ENCODE measurements around the gene POU2AF2. TPM values are rescaled to one million over a fixed set of nuclear protein-coding genes. Genes with fewer than 3 reads are reported as not detected.
"Not testable (repeated sequence)": the region's sequence is repeated elsewhere in the genome, so short reads cannot be mapped to it uniquely, and the experiment has no call there.

Gene POU2AF2
- total RNA-seq, 2 donors from 2014 or later = not detected

DNA sequence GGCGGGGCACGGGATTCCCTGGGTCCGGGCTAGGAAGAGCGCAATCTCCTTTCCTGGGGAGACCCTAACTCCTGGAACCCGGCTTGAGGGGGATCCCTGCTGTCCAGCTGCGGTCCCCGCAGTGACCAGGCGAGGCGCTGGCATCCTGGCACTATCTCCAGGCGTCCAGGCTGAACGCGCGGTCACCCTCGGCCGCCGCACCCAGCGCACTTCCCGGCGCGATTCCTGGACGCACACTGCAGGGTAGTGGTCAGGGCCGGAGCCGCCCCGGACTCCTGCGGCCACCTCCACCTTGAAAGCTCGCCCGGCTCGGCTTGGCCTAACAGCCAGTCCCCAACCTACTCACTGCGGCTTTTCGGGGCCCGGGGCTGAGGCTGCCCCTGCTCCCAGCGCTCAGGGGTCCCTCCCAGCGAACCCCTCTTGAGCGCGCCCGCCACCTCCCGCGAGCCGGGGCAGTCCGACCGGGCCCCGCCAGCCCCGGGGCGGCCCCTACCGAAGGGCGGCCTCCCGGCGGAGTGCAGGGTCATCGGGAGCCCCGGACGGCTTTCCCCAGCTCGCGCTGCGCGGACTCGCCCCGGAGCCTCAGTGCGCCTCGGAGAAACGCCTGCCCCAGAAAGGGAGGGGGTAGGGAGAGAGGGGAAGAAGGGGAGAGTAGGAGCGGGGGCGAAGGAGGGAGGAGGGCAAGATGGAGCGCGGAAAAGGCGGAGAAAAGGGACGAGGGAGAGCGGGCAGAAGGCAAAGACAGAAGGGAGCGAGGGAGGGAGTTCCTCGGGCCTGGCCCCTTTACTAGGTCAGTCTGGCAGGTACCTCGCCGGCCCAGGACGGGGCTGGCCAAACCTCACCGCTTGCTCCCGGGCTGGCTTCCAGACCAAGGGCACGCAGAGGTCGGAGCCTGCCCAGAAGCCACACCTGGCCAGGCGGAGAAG, 53.8 kb downstream of the POU2AF2 start:
- intact Hi-C loops (cut with DNase I) = loop anchor here (5.0 kb wide), 1 partner anchor 123 kb away; no protein-coding TSS in a partner anchor
- DNase-seq (ENCODE audit: low spot score) = peak; percentile 91

GRCh38 chr11:111300569-111300968, 55.0 kb downstream of the POU2AF2 start:
- DNase-seq (ENCODE audit: low spot score) = no peak
- intact Hi-C loops (cut with DNase I) = no loop called here

- intact Hi-C loops (cut with DNase I) = no loop called here
- no peak for DNase-seq (ENCODE audit: low spot score)
These were observed 55.7 kb downstream of the POU2AF2 start for GRCh38 chr11:111301004-111301841.

DNA sequence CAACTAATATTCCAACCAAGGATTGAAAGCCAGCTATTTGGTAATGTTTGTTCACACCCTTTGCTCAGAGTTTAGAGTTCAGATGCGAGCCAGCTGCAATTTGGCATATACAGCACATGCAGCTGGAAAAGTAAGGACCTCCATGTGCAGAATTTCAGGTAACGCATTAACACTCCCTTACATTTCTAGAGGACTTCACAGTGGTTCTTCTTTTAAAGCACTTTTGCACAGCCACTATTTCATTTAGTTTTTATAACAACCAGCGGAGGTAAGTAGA, 56.3 kb downstream of the POU2AF2 start:
- intact Hi-C loops (cut with DNase I) = no loop called here
- DNase-seq (ENCODE audit: low spot score) = no peak

GRCh38 chr11:111302298-111302697, 56.8 kb downstream of the POU2AF2 start:
- intact Hi-C loops (cut with DNase I) = no loop called here
- DNase-seq (ENCODE audit: low spot score) = no peak

- intact Hi-C loops (cut with DNase I) = no loop called here
- no peak for DNase-seq (ENCODE audit: low spot score)
These were observed 57.9 kb downstream of the POU2AF2 start for GRCh38 chr11:111303461-111303860.

DNA sequence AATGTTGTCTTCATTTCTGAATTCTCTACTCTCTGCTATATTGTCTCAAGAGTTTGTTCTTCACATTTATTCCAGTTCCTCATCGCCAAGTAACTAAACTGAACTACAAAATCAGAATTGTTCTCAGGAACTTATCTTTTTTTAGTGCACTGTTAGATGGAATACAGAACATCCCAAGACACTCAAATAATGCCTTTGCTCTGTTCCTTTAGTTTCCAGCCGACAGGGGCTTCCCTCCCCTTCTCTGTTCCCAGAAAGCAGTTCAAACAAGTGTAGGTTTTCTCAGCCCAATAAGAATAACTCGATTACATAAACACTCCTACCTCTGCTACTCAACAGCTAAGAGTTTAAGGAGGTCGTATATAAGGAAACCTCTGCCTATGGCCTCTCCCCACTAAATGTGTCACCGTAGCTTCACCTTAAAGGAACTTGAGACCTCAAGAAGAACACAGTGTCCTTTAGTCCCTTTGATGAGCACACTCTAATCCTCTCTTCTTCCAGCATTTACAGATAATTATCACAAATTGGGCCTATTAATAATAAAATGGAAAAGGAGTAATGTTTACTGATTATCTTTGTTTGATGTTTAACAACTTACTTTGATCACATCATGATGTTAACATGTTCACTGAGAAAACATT, 59.8 kb downstream of the POU2AF2 start:
- no peak for DNase-seq (ENCODE audit: low spot score)
- intact Hi-C loops (cut with DNase I) = no loop called here

- no peak for DNase-seq (ENCODE audit: low spot score)
- intact Hi-C loops (cut with DNase I) = no loop called here
These were observed 60.4 kb downstream of the POU2AF2 start for GRCh38 chr11:111305876-111306275.

- DNase-seq (ENCODE audit: low spot score) = no peak
- intact Hi-C loops (cut with DNase I) = no loop called here
These were observed 60.8 kb downstream of the POU2AF2 start for GRCh38 chr11:111306321-111306720.

- intact Hi-C loops (cut with DNase I) = no loop called here
- DNase-seq (ENCODE audit: low spot score) = no peak
These were observed 62.1 kb downstream of the POU2AF2 start for GRCh38 chr11:111307472-111308108.

DNA sequence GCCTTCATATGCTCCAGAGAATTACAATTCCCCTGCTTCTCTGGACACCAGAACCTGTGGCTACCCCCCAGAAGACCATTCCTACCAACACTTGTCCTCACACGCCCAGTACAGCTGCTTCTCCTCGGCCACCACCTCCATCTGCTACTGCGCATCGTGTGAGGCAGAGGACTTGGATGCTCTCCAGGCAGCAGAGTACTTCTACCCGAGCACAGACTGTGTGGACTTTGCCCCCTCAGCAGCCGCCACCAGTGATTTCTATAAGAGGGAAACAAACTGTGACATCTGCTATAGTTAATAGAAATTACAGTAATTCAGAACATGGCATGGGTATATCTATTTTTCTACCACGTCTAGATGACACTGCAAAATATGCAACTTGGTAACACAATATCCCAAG, 62.6 kb downstream of the POU2AF2 start:
- DNase-seq (ENCODE audit: low spot score) = no peak
- intact Hi-C loops (cut with DNase I) = no loop called here

- intact Hi-C loops (cut with DNase I) = no loop called here
- no peak for DNase-seq (ENCODE audit: low spot score)
These were observed 63.8 kb downstream of the POU2AF2 start for GRCh38 chr11:111309215-111309915.

- intact Hi-C loops (cut with DNase I) = no loop called here
- no peak for DNase-seq (ENCODE audit: low spot score)
These were observed 64.6 kb downstream of the POU2AF2 start for GRCh38 chr11:111310088-111310487.

GRCh38 chr11:111310723-111311122, 65.2 kb downstream of the POU2AF2 start:
- intact Hi-C loops (cut with DNase I) = no loop called here
- no peak for DNase-seq (ENCODE audit: low spot score)

DNA sequence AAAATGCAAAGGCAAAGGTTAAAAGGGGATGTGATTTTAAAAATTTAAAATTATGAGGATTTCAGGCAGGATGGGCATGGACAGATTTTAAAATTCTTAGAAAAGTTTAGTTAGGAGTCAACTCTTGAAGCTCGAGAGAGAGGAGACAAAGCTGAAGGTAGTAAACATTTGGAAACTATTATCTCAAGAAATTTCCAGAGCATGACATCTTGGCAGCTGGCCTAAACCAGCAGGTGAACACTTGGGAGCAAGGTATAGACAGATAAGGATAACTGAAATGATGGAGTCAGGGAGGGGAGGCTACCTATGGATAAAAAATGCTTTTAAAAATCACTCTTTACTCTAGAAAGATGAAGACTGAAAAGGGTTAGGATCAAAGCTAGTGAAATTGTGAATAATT, 66.6 kb downstream of the POU2AF2 start:
- intact Hi-C loops (cut with DNase I) = no loop called here

GRCh38 chr11:111319296-111319695, 73.8 kb downstream of the POU2AF2 start:
- no peak for DNase-seq (ENCODE audit: low spot score)
- intact Hi-C loops (cut with DNase I) = no loop called here

More for the DNA sequence above, 66.6 kb downstream of the POU2AF2 start:
- no peak for DNase-seq (ENCODE audit: low spot score)

GRCh38 chr11:111320199-111320598, 74.7 kb downstream of the POU2AF2 start:
- intact Hi-C loops (cut with DNase I); DNase-seq (ENCODE audit: low spot score): not testable (repeated sequence)

DNA sequence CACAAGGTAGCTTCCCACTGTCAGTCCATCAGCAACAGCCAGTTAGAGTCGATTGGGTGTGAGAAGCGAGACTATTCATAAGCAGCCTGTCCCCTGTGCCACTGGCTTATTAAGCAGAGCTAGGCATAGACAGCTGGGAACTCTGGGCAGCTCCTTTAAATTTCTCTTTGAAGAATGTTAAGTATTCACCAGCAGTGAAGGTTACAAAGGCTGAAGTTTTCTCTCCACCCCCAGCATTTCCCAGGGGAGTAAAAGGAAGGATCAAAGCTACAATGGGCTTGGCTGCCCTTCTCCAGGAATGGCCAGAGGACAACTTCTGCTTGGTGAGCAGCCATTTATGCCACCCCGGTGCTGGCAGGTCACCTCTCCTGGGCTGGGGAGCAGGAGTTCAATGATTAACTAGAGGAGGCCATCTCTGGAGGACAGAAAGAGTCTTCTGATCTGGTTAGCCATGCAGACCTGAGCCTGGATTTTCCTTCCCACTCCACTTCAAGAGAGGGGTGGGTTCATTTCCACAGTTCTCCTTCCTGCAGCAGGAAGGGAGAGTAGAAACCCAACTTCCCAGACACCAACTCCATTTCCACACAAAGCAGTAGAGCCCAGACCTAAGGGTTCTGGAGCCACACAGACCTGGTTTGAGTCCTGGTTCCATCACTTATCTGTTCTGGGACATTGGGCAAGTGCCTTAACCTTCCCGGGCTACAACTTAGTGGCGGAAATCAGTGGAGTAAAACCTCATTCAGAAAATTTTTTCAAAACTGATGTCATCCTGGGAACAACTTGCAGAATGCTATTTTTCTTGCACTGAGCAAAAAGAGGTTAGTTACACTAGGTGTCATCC, 75.4 kb downstream of the POU2AF2 start:
- intact Hi-C loops (cut with DNase I) = no loop called here
- no peak for DNase-seq (ENCODE audit: low spot score)

Measured in posterior vena cava (tissue), 2 donors.